ENCODE data around the gene BSPRY.
A peak's percentile ranks its signal among the peaks of the same experiment; 100 is the strongest.

BSPRY gene

DNA sequence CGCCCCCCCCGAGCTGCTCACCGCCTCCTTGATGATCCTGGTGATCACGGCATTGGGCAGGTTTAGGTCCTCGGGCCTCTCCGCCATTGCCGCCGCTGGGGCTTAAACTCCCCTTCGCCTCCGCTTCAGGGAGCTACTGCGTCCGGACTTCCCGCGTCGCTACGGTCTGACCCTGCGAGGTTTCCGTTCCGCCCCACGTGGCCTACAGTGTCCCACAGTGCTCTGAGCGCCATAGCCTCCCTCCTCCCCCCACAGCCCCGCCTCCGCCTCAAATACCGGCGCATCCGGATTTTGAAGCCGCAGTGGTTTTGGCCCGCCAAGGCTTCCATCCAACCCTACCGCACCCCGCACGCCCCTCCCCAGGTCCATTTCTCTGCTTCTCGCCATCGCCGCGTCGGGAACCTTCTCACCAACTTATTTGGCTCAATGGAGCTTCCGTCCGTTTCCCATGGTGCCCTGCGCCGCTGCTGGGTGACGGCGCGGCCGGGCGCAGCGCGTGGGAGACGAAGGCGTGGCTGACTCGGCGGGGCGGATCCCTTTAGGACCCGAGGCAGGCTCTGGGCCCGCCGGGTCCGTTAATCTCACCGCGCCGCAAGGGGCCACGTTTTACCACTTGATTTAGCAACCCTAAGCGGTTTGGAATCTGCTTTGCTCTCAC lies 61.0 kb downstream of the BSPRY start, which contains the start of the genes C9orf43 and POLE3:
TSS of gene C9orf43 (plus strand) at position 541 of the 658 bp plus-strand sequence. CDS start 2,747 bp downstream, outside the sequence.
TSS of gene POLE3 (minus strand) at position 469 of the 658 bp plus-strand sequence. CDS start at position 87, 382 bp downstream.
- ChIA-PET CTCF (interaction anchor here (0.7 to 8.7 kb wide), 12 partner anchors 10 to 253 kb away, joined by 3 to 132 read pairs (median 8); partner anchors contain the start of genes ALAD, CDC26 and PRPF4), POLR2A (interaction anchor here (0.6 to 2.0 kb wide), 12 partner anchors 9 to 260 kb away, joined by 3 to 18 read pairs (median 4); partner anchors contain the start of genes ALAD, CDC26, PRPF4 and SLC31A2)
- H3K4me3 ChIP-seq (ENCODE audit: low read depth, low read length), result peak within 1 kb of the TSS; percentile 88
- TF ChIP-seq, protein P1, sequence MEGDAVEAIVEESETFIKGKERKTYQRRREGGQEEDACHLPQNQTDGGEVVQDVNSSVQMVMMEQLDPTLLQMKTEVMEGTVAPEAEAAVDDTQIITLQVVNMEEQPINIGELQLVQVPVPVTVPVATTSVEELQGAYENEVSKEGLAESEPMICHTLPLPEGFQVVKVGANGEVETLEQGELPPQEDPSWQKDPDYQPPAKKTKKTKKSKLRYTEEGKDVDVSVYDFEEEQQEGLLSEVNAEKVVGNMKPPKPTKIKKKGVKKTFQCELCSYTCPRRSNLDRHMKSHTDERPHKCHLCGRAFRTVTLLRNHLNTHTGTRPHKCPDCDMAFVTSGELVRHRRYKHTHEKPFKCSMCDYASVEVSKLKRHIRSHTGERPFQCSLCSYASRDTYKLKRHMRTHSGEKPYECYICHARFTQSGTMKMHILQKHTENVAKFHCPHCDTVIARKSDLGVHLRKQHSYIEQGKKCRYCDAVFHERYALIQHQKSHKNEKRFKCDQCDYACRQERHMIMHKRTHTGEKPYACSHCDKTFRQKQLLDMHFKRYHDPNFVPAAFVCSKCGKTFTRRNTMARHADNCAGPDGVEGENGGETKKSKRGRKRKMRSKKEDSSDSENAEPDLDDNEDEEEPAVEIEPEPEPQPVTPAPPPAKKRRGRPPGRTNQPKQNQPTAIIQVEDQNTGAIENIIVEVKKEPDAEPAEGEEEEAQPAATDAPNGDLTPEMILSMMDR (IDR thresholded peaks at IDR 0.05; ENCODE audit: insufficient read depth, low read length, missing control alignments), result no peak
- peak; percentile 59 for DNase-seq (ENCODE audit: low read depth, low spot score)

DNA sequence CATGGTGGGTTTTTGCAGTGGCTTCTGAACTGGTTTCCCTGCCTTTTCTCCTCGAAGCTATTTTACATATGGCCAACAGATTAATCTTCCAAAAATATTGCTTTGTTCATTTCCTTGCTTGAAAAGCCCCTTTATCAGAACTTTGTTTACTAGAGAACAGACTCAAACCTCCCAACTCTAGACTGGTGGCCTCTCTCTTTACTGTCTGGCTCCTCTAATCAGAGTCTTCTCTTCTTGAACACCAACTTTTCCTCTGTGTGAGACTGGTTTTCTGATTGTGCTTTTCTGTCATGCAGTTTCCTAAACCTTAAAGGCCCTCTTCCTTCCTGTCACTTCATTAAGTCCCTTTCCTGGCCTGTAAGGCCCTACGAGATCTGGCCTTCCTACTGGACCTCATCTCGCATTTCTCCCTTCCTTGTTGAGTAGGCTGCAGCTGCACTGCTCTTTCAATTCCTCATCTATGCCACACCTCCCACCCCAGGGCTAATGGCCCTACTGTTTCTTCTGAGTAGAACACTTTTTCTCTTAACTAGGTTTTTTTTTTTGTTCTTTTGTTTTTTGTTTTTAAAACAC lies 66.9 kb downstream of the BSPRY start:
- TF ChIP-seq, protein P1 (IDR thresholded peaks at IDR 0.05; ENCODE audit: insufficient read depth, low read length, missing control alignments), result no peak
- ChIA-PET CTCF (interaction anchor here (1.0 kb wide), 1 partner anchor 8 kb away, joined by 5 read pairs; no protein-coding TSS in a partner anchor), POLR2A (no interaction called here)
- no peak overlapping the region for H3K4me3 ChIP-seq (ENCODE audit: low read depth, low read length)
- no peak for DNase-seq (ENCODE audit: low read depth, low spot score)

DNA sequence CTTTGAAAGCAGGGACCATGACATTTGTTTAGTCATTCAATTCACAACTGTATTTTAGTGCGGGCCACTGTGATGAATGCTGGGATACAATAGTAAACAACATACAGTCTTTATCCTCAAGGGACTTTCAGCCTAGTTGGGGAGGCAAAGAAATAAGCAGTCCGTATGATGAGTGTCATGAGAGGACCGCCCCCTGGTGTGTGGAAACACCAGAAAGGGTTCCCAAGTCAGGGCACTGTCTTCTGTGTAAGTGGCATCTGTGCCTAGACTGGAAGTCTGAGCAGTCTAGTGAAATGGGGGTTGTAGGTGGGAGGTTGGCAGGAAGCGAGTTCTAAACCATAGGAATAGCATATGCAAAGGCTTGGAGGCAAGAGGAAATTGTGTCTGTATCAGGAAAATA lies 68.0 kb downstream of the BSPRY start:
- ChIA-PET CTCF (interaction anchor here (1.0 kb wide), 1 partner anchor 10 kb away, joined by 5 read pairs; no protein-coding TSS in a partner anchor), POLR2A (no interaction called here)
- TF ChIP-seq, protein P1 (IDR thresholded peaks at IDR 0.05; ENCODE audit: insufficient read depth, low read length, missing control alignments), result no peak

More for the DNA sequence above, 68.0 kb downstream of the BSPRY start:
- no peak overlapping the region for H3K4me3 ChIP-seq (ENCODE audit: low read depth, low read length)
- DNase-seq (ENCODE audit: low read depth, low spot score), result no peak
